H7 (cell line): ENCODE results near the gene CXCR3. TPM values are rescaled to one million over a fixed set of nuclear protein-coding genes. Genes with fewer than 3 reads are reported as not detected.
"Not testable (repeated sequence)": the region's sequence is repeated elsewhere in the genome, so short reads cannot be mapped to it uniquely, and the experiment has no call there.

Experiments used
- DNase-seq: peaks from one replicate; pipeline ENCODE4 v3.0.0; 2012
- H3K27me3 ChIP-seq: 2 replicates; pipeline ENCODE4 v1.6.0; 2011; ENCODE audit warnings: mild to moderate bottlenecking, low read length; ENCODE audit not compliant: control insufficient read depth, insufficient read depth
- H3K36me3 ChIP-seq: replicated peaks from 2 replicates; pipeline ENCODE4 v1.5.1; 2011; ENCODE audit warnings: low read length; ENCODE audit not compliant: control insufficient read depth, insufficient read depth
- H3K4me3 ChIP-seq: 2 replicates; pipeline ENCODE4 v1.5.1; 2011; ENCODE audit warnings: low read depth, mild to moderate bottlenecking, control low read depth, low read length, moderate library complexity; ENCODE audit not compliant: insufficient read depth
- total RNA-seq: library from RNA; depleted of rRNA; stranded (reverse); fragments of >200 nt; shearing (Covaris generic); gene quantifications from 2 replicates; pipeline ENCODE4 v1.2.3, GENCODE V29; 2014

The CXCR3 gene
- total RNA-seq, 1 experiment from 2014 or later, result not detected

DNA sequence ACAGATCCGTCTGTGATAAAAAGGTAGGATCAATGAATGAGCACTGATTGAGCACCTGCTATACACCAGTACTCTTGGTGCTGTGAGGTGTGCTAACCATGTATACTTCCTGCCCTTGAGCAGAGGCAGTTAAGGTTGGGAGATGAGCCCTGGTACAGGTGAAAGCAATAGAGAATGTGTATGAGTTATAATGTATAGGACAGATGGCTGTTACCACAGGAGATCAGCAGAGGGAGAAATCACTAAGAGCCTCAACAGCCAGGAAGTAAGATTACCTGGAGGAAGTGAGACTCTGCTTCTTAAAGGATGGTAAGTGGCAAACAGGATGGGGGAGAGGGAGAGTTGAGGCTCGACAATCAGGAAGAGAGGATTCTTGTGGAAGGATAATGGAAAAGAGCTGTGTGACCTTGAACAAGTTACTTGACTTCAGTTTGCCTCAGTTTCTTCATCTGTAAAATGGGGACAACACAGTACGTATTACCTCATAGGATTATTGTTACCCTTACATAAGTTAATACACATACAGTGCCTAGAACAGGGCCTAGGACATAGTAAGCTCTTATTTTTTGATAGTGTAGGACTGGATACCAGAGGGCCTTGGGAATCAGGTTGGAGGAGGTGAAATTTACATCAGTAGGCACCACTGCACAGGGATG lies 9.1 kb downstream of the CXCR3 start:
- H3K27me3 ChIP-seq, result no peaks in the 10 kb centered on the region
- no peak for DNase-seq
- H3K36me3 ChIP-seq, result peaks cover 5% of the 10 kb centered on the region
- H3K4me3 ChIP-seq, result no peak overlapping the region

GRCh38 chrX:71607488-71607887 lies 10.8 kb downstream of the CXCR3 start:
- Histone ChIP-seq H3K27me3 (no peaks in the 10 kb centered on the region), H3K4me3 (no peak overlapping the region), H3K36me3 (peaks cover 5% of the 10 kb centered on the region)
- no peak for DNase-seq

DNA sequence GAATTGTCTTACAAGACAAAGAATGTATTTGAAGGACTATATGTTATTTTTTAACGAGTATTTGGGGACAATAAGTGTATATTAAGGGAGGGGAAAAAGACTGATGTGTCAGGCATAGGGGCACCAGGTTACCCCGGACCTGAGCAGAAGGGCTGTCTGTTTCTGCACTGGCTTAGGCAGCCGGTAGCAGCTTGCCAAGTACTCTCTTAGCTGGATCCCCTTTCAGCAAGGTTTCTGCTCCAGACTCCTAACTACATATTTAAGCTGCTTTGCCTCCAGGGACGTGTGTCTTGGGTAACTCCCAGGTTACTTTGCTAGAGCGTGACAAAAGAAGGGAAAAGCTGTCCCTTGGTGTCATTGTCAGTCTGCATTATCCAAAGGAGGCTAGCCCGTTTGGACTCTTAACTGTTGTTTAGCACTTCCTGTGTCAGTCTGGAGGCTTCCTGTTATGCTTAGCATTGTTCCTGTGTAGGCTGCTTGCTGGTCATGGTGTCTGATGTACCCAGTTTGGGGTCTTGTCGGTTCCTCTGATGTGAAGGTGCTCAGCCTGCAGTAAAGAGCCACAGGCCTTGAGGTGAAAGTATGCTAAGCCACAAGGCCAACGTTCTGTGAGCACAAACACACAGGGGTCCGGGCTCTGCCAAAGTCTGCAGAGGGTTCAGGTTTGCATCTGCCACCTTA lies 11.6 kb downstream of the CXCR3 start:
- no peak overlapping the region for H3K4me3 ChIP-seq
- peaks cover 5% of the 10 kb centered on the region for H3K36me3 ChIP-seq
- DNase-seq, result no peak
- H3K27me3 ChIP-seq, result no peaks in the 10 kb centered on the region

GRCh38 chrX:71604796-71605568 lies 13.3 kb downstream of the CXCR3 start:
- Histone ChIP-seq H3K27me3 (no peaks in the 10 kb centered on the region), H3K4me3 (no peak overlapping the region), H3K36me3 (peaks cover 5% of the 10 kb centered on the region)
- DNase-seq, result no peak

DNA sequence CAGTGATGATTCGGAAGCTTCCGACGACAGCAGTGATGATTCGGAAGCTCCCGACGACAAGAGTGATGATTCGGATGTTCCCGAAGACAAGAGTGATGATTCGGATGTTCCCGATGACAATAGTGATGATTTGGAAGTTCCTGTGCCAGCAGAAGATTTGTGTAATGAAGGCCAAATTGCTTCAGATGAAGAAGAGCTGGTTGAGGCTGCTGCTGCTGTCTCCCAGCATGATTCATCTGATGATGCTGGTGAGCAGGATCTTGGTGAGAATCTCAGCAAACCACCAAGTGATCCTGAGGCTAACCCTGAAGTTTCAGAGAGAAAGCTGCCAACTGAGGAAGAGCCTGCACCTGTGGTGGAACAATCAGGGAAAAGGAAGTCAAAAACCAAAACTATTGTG lies 14.2 kb downstream of the CXCR3 start:
- no peaks in the 10 kb centered on the region for H3K27me3 ChIP-seq
- DNase-seq, result no peak
- no peak overlapping the region for H3K4me3 ChIP-seq
- peaks cover 5% of the 10 kb centered on the region for H3K36me3 ChIP-seq

- no peak for DNase-seq
- Histone ChIP-seq H3K27me3 (no peaks in the 10 kb centered on the region), H3K4me3 (no peak overlapping the region), H3K36me3 (peaks cover 5% of the 10 kb centered on the region)
Observed at GRCh38 chrX:71603618-71604017, 14.7 kb downstream of the CXCR3 start.

GRCh38 chrX:71599965-71600364 lies 18.3 kb downstream of the CXCR3 start:
- Histone ChIP-seq H3K27me3 (no peaks in the 10 kb centered on the region), H3K36me3 (peaks cover 2% of the 10 kb centered on the region), H3K4me3 (no peak overlapping the region)
- DNase-seq, result no peak

DNA sequence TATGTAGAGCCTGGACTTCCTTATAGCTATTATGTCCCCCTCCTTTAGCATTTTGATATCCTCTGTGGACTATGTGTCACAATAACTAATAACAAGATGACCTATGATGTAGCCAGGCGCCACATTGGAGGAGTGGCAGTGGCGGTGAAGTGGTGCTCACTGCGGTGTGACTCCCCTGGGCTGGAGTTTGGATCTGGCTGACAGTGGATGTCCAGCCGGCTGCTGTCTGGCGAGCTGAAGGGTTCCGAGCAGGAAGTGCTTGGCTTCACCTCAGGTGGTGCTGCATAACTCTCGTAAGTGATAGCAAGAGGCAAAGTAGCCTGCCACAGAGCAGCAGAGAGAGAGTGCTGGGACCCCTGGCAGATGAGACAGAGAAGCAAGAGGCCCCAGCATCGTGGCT lies 25.1 kb downstream of the CXCR3 start:
- not testable (repeated sequence) for H3K27me3 ChIP-seq, H3K36me3 ChIP-seq, H3K4me3 ChIP-seq, DNase-seq

DNA sequence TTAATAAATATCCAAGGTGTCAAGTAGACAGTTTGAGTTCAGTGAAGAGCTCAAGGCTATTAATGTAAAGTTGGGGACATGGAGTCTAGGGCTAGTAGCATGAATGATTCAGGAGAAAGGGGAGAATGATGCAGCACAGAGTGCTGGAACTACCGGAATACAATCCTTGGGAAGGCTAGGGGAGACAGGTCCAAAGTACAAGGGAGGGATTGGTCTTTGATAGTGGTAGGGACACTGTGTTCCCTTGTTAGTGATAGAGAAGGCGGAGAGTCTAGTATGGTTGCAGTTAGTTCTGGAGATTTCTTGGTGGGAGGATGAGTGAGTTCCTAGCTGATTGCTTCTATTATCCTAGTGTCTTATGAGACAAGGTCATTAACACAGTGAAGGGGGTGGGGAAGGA lies 31.4 kb downstream of the CXCR3 start:
- Histone ChIP-seq H3K27me3 (no peaks in the 10 kb centered on the region), H3K36me3 (no peaks in the 10 kb centered on the region), H3K4me3 (no peak overlapping the region)
- no peak for DNase-seq

DNA sequence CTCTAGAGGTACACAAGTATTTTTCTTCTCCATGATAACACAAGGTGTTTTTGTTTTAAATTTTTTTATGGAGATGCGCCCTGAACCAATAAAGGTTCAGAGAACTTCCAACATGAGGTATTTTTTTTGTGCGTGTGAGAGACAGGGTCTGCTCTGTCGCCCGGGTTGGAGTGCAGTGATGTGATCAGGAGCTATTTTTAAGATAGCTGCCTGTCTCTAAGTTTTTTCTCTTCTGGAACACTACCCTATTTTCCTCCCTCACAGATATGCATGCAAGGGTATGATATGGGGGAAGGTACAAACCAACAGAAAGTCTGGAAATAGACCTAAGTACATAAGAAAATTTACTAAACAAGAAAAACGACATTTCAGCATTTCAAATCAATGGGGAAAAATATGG lies 37.1 kb downstream of the CXCR3 start:
- no peak for DNase-seq
- no peak overlapping the region for H3K4me3 ChIP-seq
- no peaks in the 10 kb centered on the region; the same call in 1 of the 2 replicates for H3K36me3 ChIP-seq
- no peaks in the 10 kb centered on the region for H3K27me3 ChIP-seq

DNA sequence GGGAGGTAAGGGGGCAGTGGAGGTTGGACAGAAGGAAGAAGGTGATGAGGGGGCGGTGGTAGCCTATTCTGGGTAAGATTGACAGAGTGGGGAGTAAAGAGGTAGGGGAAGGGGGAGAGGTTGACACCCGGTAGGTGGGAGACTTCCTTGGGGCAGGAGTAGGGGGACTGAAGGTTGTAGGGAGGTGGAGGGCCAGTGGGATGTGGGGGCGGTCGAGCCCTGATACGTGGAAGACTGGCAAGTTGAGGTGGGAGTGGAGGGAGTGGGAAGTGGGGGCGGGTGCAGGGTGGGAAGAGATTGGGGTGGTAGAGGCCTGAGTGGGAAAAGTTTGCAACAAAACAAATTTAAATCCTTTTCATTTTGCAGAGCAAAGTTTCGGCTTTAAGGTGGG lies 38.3 kb downstream of the CXCR3 start:
- H3K27me3 ChIP-seq, result no peaks in the 10 kb centered on the region
- no peaks in the 10 kb centered on the region; the same call in 1 of the 2 replicates for H3K36me3 ChIP-seq
- DNase-seq, result no peak
- H3K4me3 ChIP-seq, result no peak overlapping the region

DNA sequence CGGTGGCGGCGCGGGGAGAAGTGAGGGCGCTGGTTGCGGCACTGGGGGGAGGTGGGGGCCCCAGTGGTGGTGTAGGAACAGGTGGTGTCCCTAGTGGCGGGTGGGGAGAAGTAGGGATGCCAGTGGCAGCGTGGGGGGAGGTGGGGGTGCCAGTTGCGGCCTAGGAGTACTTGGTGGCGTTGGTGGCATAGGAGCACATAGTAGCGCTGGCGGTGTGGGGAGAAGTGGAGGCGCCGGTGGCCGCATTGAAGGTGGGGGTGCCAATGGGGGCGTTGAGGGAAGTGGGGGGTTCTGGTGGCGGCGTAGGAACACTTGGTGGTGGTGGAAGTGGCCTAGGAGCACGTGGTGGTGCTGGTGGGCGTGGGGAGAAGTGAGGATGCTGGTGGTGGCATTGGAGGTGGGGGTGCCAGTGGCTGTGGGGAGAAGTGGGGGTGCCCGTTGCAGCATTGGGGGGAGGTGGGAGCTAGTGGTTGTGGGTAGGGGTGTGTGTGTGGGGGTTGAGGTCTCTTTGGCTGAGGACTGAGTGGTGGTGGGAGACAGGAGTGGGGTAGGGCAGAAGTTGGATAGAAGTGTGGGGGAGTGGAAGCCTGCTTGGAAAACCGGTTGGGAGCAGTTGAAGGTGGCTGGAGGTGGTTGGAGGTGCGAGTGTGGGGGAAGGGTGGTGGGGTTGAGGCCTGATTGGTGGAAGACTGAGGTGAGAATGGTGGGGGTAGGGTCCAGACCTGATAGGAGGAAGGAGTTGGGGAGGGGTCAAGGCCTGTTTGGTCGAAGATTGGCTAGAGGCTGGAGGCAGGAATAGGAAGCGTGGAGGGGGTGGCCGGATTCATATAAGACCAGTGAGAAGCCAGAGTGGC lies 38.9 kb downstream of the CXCR3 start:
- Histone ChIP-seq H3K27me3 (no peaks in the 10 kb centered on the region), H3K4me3 (no peak overlapping the region), H3K36me3 (no peaks in the 10 kb centered on the region; the same call in 1 of the 2 replicates)
- DNase-seq, result peak; percentile 65

DNA sequence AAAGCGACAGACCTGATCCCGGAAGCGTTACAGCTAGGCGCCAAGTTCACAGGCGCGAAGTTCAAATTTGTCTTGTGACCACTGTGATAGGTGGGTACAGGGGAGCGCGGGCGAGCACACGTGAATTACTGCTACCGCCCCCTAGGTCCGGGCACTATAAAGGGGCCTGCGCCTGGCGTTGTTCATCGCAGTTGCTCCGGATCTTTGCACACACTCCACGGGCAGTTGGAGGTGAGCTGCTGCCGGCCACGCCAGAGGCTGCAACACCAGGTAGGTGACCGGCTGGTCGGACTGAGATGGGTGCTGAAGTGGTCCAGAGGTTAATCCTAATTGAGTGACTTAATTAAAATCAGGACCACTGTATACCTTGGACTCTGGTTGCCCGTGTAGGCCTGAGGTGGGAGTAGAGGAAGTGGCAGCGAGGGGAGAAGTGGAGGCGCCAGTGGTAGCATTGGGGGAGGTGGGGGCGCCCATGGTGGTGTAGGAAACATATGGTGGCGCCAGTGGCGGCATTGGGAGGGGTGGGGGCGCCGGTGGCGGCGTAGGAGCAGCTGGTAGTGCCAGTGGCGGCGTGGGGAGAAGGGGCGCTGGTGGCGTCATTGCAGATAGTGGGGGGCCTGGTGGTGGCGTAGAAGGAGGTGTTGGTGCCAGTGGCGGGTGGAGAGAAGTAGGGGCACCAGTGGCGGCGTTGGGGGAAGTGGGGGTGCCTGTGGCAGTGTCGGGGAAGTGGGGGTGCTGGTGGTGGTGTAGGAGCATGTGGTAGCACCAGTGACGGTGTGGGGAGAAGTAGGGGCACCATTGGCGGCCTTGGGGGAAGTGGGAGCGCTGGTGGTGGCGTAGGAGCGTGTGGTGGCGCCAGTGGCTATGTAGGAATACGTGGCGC lies 39.8 kb downstream of the CXCR3 start, which contains the start of gene GCNA:
GCNA (plus strand) TSS at position 185 of the 883 bp plus-strand sequence. CDS start 2,385 bp downstream, outside the sequence.
- Histone ChIP-seq H3K27me3 (no peaks in the 10 kb centered on the region), H3K36me3 (no peaks in the 10 kb centered on the region; the same call in none of the 2 replicates), H3K4me3 (no peak within 1 kb of the TSS)
- DNase-seq, result peak; percentile 52
